ENCODE measurements around the gene BNIP1. TPM values are rescaled to one million over a fixed set of nuclear protein-coding genes. Genes with fewer than 3 reads are reported as not detected.

The BNIP1 gene, protein sequence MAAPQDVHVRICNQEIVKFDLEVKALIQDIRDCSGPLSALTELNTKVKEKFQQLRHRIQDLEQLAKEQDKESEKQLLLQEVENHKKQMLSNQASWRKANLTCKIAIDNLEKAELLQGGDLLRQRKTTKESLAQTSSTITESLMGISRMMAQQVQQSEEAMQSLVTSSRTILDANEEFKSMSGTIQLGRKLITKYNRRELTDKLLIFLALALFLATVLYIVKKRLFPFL
- 10 to 100 TPM; 12.1 to 14.3 TPM for total RNA-seq
- polyA plus RNA-seq: 10 to 100 TPM; 14.3 to 15.0 TPM
- long read RNA-seq, donor 1, transcript BNIP1-202 (6 exons, 1,184 nt): major isoform, 7 of 14 reads
- long read RNA-seq, donor 1, partial matches to known transcripts: 6 of 14 reads
- long read RNA-seq, donor 1, other reads (novel, unspliced or antisense): 0 of 14 reads
- long read RNA-seq, donor 2, transcript BNIP1-202 (6 exons, 1,184 nt): major isoform, 5 of 6 reads
- long read RNA-seq, donor 2, partial matches to known transcripts: 0 of 6 reads
- long read RNA-seq, donor 2, other reads (novel, unspliced or antisense): 0 of 6 reads
- long read RNA-seq, donor 3, partial matches to known transcripts: 8 of 11 reads
- long read RNA-seq, donor 3, other reads (novel, unspliced or antisense): 0 of 11 reads
- long read RNA-seq, donor 4, partial matches to known transcripts: 8 of 10 reads
- long read RNA-seq, donor 4, other reads (novel, unspliced or antisense): 0 of 10 reads
- long read RNA-seq, donor 5, transcript BNIP1-202 (6 exons, 1,184 nt): major isoform, 8 of 16 reads
- long read RNA-seq, donor 5, partial matches to known transcripts: 7 of 16 reads
- long read RNA-seq, donor 5, other reads (novel, unspliced or antisense): 0 of 16 reads

DNA sequence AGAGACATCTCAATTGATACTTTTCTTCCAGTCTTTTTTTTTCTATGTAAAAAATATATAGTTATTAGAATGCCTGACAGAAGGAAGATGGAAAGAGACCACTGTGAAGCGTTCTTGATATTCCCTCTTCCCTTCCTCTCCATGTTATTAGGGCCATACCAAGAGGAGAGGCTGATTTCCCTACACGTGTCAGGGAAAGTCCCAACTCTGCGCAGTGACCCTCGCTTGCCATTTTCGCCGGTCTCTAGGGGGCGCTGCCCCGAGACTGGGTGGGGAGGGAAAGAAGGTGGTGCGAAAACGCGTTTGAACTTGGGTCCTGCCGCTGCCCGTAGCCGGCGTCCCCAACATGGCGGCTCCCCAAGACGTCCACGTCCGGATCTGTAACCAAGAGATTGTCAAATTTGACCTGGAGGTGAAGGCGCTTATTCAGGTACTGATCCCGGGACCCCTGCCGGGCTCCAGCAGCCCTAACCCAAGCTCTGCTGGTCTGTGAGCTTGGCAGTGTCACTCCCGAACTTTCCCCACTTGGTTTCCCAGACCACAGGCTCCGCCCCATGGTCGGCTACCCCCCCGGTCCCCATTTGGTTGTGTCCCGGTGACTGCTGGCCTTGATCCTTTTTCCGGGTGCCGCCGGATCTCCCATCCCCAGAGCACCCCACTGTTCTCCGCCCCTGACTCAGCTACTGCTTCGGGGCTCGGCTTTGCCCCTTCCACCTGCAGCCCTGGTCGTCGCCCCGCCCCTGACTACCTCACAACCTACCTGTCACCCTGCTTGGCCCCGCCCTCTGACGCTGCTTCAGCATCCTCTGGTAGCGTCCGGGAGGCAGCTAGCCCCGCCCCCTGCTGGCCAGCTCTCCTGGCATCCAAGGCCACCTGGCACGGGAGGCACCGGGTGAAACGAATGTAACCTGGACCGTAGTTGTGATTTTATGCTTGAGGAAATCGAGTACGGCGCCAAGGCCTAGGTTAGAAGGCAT lies at the start of gene BNIP1:
TSS of gene BNIP1 (plus strand) at position 332 of the 977 bp plus-strand sequence. CDS start at position 347, 15 bp downstream.
- H3K4me1 ChIP-seq (ENCODE audit: control insufficient read depth in 5 of 5, insufficient read depth in 5 of 5, low read length in 5 of 5): peaks cover 0 to 4% (median 0%) of the 10 kb centered on the region in 5 donors
- ATAC-seq (ENCODE audit: insufficient read depth, low FRiP score) (peak; percentile 97), DNase-seq (peak; percentile 96 to 97 (median 96))
- peaks cover 7 to 15% (median 10%) of the 10 kb centered on the region in 4 donors for H3K36me3 ChIP-seq (ENCODE audit: control insufficient read depth in 4 of 4, insufficient read depth in 4 of 4, low read length in 4 of 4)
- WGBS, 2 donors: 1% methylated on average over 48 of the region's 48 CpGs
- no peaks in the 10 kb centered on the region for H3K27me3 ChIP-seq (ENCODE audit: control insufficient read depth in 3 of 3, insufficient read depth in 3 of 3, low read length in 2 of 3)
- peak within 1 kb of the TSS; percentile 82 to 93 for H3K27ac ChIP-seq (ENCODE audit: low read depth in 1 of 2, low read length in 1 of 2)
- H3K9ac ChIP-seq (ENCODE audit: insufficient read depth in 1 of 2, low read length in 2 of 2): peak within 1 kb of the TSS; percentile 73 to 83
- peak within 1 kb of the TSS; percentile 90 for H3K4me3 ChIP-seq
- H3K9me3 ChIP-seq (ENCODE audit: control insufficient read depth in 4 of 4, insufficient read depth in 3 of 4, low read length in 3 of 4): no peaks in the 10 kb centered on the region
- TF ChIP-seq, protein P1, sequence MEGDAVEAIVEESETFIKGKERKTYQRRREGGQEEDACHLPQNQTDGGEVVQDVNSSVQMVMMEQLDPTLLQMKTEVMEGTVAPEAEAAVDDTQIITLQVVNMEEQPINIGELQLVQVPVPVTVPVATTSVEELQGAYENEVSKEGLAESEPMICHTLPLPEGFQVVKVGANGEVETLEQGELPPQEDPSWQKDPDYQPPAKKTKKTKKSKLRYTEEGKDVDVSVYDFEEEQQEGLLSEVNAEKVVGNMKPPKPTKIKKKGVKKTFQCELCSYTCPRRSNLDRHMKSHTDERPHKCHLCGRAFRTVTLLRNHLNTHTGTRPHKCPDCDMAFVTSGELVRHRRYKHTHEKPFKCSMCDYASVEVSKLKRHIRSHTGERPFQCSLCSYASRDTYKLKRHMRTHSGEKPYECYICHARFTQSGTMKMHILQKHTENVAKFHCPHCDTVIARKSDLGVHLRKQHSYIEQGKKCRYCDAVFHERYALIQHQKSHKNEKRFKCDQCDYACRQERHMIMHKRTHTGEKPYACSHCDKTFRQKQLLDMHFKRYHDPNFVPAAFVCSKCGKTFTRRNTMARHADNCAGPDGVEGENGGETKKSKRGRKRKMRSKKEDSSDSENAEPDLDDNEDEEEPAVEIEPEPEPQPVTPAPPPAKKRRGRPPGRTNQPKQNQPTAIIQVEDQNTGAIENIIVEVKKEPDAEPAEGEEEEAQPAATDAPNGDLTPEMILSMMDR (IDR thresholded peaks at IDR 0.05; ENCODE audit: control extremely low read depth, extremely low read depth): peak; percentile 90

DNA sequence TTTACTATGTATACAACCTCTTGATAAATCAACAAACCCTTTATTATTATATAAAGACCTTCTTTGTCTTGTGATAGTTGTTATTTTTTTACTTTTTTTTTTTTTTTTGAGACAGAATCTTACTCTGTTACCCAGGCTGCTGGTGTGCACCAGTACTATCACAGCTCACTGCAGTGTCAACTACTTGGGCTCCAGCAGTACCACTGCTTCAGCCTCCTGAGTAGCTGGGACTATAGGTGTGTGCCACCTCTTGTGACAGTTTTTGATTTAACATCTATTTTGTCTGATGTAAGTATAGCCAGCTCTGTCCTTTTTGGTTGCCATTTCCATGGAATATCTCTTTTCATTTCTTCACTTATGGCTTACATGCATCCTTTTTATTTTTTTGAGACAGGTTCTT lies 45.5 kb upstream of the BNIP1 start:
- Histone ChIP-seq H3K27me3 (ENCODE audit: control insufficient read depth in 3 of 3, insufficient read depth in 3 of 3, low read length in 2 of 3) (no peaks in the 10 kb centered on the region), H3K4me1 (ENCODE audit: control insufficient read depth in 5 of 5, insufficient read depth in 5 of 5, low read length in 5 of 5) (peaks cover 0 to 8% (median 5%) of the 10 kb centered on the region in 5 donors), H3K36me3 (ENCODE audit: control insufficient read depth in 4 of 4, insufficient read depth in 4 of 4, low read length in 4 of 4) (peaks cover 0 to 5% (median 2%) of the 10 kb centered on the region in 4 donors), H3K27ac (ENCODE audit: low read depth in 1 of 2, low read length in 1 of 2) (no peak overlapping the region), H3K9ac (ENCODE audit: insufficient read depth in 1 of 2, low read length in 2 of 2) (no peak overlapping the region), H3K9me3 (ENCODE audit: control insufficient read depth in 4 of 4, insufficient read depth in 3 of 4, low read length in 3 of 4) (no peaks in the 10 kb centered on the region), H3K4me3 (no peak overlapping the region)
- TF ChIP-seq, protein P1 (IDR thresholded peaks at IDR 0.05; ENCODE audit: control extremely low read depth, extremely low read depth): no peak
- ATAC-seq (ENCODE audit: insufficient read depth, low FRiP score) (no peak), DNase-seq (no peak)

DNA sequence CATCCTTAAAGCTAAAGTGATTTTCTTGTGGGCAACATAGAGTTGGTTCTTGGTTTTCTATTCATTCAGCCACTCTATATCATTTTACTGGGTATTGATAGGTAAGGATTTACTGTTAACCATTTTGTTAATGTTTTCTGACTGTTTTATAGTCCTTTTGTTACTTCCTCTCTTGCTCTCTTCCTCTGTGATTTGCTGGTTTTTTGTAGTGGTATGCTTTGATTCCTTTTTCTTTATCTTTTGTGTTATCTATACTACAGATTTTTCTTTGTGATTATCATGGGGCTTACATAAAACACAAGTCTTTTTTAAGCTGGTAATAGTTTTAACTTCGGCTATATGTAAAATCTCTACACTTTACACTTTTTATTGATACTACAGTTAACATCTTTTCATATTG lies 44.9 kb upstream of the BNIP1 start:
- TF ChIP-seq, protein P1 (IDR thresholded peaks at IDR 0.05; ENCODE audit: control extremely low read depth, extremely low read depth): no peak
- DNase-seq (no peak), ATAC-seq (ENCODE audit: insufficient read depth, low FRiP score) (no peak)
- no peak overlapping the region for H3K9ac ChIP-seq (ENCODE audit: insufficient read depth in 1 of 2, low read length in 2 of 2)
- H3K36me3 ChIP-seq (ENCODE audit: control insufficient read depth in 4 of 4, insufficient read depth in 4 of 4, low read length in 4 of 4): peaks cover 0 to 5% (median 2%) of the 10 kb centered on the region in 4 donors
- H3K27me3 ChIP-seq (ENCODE audit: control insufficient read depth in 3 of 3, insufficient read depth in 3 of 3, low read length in 2 of 3): no peaks in the 10 kb centered on the region
- 89 to 94% methylated on average over 1 of the region's 1 CpG for WGBS, 2 donors
- H3K27ac ChIP-seq (ENCODE audit: low read depth in 1 of 2, low read length in 1 of 2): no peak overlapping the region
- peaks cover 0 to 8% (median 2%) of the 10 kb centered on the region in 5 donors for H3K4me1 ChIP-seq (ENCODE audit: control insufficient read depth in 5 of 5, insufficient read depth in 5 of 5, low read length in 5 of 5)
- H3K9me3 ChIP-seq (ENCODE audit: control insufficient read depth in 4 of 4, insufficient read depth in 3 of 4, low read length in 3 of 4): no peaks in the 10 kb centered on the region
- H3K4me3 ChIP-seq: no peak overlapping the region

Measured in lung (tissue), 16 donors.